GM18511 (cell line): ENCODE data around the gene CDC42EP3.

Experiments used
- ATAC-seq: cut with Tn5 transposase; IDR thresholded peaks from one replicate; pipeline ENCODE4 v1.9.1; 2021; ENCODE audit warnings: mild to moderate bottlenecking, moderate library complexity; ENCODE audit not compliant: unreplicated experiment

CDC42EP3 gene

GRCh38 chr2:37656512-37657423 is 14.7 kb downstream of the CDC42EP3 start:
- ATAC-seq, result no peak

DNA sequence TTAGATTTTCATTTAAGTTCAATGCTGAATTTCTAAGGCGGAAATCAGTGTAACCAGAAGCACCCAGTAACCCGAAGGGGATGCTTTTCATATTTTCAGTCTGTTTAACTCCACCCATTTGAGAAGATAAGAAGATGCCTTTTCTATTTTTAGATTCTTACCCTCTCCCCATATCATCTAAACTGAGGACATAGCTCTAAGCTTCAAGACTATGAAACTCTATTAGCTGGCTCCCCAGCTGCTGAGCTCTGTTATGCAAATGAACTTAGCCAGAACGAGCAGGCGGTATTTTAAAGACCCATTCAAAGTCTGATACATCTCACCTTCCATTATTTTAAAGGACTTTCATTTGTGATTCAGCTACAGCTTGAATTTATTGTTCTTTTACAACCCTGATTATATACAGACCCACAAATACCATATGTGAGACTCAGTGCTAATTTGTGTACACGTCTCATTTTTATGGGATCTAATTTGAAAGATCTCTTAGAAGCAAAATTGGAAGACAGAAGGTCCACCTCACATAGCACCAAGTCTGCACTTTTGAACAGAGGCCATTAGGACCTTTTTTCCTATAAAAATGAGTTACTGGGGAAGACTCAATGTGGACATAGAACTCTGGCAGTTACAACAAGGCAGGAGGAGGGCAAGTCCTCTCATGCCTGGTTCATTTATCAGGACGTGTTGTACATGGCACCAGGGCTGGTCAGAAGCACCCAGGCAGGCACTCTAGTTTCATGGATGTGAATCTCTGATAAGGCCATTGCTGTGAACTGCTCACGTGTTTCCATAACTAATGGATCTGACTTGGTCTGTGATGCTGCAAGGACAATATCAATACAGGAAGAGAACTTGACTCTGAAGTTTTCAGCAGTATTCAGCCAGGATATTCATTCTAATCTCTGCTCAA is 16.3 kb downstream of the CDC42EP3 start:
- ATAC-seq, result peak; percentile 84

- ATAC-seq, result no peak
These were observed 17.0 kb downstream of the CDC42EP3 start for GRCh38 chr2:37654419-37654818.

DNA sequence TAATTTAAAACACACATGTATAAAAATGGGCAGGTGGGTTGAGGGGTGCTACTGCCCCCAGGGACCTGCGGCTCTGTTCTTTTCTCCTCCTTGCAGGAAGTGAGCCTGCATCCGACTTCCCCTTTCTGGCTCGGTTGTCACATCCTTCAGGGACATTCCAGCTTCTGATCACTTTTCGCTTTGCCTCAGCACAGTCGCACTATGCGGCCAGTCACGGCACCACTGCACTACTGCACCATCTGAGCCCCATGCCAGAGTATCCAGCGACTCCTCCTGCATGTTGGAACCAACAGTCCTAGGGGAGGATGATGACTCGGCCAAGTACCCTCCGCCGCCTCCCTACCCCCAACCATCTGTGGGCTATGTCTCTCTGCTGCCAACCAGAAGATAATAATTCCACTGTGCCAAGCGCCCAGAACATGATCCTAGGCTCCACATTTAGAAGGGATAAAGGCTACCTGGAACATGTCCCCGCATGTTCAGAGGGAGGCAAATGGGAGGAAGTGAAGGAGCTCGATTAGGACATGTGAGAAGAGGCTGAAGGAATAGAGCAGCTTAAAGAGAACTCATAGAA is 17.6 kb downstream of the CDC42EP3 start:
- ATAC-seq, result peak; percentile 41

- ATAC-seq, result no peak
These were observed 18.3 kb downstream of the CDC42EP3 start for GRCh38 chr2:37653093-37653492.

DNA sequence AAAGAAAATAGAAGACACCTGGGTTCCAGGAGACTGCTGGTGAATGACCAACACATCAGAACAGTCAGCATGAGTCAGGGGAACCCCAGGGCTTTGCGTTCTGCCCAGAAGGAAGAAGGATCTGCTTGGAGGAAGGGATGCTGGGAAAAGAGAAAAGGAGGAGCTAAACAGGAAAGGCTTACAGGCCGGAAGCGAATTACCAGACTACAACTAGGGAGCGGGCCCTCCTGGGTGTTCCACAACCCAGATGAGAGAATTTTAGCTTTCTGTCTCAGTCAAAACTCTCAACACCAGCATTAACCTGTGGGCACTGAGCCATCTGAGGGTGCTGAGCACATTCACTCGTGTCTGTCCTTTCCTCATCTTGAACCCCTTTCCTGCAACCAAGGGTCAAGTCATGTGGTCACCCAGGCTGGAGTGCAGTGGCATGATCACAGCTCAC is 19.2 kb downstream of the CDC42EP3 start:
- ATAC-seq, result no peak

GRCh38 chr2:37650548-37651093 is 20.8 kb downstream of the CDC42EP3 start:
- ATAC-seq, result no peak

DNA sequence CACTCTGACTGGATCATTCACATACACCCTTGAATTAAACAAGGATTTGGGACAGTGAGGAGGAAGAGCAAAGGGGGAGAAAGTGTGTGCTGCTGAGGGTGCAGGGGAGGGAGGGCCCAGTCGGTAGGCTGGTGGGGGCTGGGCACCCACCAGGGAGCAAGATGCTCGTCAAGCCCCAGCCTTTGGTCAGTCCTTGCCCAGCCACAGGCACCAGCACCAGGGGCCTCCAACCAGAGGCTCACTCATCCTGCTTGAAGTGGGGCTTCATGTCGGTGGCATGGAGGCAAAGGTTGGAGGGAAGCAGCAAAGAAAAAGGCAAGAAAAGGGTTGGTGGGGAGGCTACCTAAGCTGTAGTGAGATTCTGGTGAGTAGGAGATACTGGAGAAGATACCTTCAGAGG is 21.9 kb downstream of the CDC42EP3 start:
- no peak for ATAC-seq

DNA sequence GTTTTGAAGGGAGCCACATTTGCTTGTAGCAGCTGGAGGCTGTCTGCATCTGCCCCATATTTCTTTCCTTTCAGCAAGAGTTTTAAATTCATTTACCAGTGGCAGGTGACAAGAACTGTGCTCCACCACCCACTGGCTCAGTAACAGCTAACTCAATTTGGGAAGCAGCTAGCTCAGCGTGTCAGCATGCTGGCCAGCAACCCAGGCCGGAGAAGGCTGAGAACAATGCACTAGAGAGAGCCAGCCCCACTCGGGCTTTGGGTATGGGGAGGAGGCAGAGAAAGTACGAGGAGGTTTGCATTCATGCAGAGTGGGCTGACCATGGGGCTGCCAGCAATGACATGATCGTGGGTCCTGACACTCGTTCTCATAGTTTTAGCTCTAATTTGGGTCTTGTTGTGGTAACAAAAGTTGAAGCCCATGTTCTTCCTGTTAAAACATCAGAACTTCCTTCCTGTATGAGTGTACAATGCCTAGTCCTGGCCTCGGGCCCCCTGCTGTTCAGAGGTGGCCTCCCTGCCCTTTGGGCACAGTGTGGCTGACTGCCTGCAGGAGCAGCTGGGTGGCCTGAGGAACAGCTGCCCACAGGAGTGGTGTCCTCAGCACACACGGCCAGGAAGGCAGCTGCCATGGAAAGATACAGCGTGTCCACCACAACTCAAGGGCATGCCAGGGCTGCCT is 23.0 kb downstream of the CDC42EP3 start:
- no peak for ATAC-seq

GRCh38 chr2:37647971-37648330 is 23.5 kb downstream of the CDC42EP3 start:
- ATAC-seq, result no peak

- no peak for ATAC-seq
These were observed 25.6 kb downstream of the CDC42EP3 start for GRCh38 chr2:37645836-37646235.

- ATAC-seq, result no peak
These were observed 26.1 kb downstream of the CDC42EP3 start for GRCh38 chr2:37645362-37645761.

DNA sequence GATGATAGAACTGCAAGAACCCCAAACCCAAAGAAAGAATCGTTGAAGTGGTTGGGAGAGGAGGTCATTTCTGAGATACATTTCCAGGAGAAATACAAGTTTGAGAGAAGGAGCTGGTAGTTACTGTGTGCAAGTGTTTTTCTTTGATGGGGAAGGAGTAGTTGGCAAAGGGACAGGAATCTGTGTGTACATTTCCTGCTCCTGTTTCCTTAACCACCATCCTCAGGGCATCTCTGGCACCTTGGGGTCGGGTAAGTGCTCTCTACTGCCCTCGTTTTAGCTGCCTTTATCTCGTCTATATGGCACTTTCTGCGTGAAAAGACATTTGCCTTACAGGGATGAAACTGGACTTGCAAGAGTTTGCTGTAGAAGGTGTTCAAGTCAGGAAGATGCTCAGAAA is 27.3 kb downstream of the CDC42EP3 start:
- ATAC-seq, result no peak

DNA sequence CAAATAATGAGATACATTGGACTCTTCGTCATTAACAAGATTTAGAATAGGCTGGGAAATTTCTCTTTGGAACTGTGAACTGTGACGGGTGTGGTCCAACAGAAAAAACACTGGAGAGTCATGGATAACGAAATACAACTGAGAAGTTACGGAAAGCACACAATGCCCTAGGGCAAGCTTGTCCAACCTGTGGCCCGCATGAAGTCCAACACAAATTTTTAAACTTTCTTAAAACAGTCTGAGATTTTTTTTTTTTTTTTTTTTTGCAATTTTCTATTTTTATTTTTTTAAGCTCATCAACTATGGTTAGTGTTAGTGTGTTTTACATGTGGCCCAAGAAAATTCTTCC is 27.7 kb downstream of the CDC42EP3 start:
- no peak for ATAC-seq

DNA sequence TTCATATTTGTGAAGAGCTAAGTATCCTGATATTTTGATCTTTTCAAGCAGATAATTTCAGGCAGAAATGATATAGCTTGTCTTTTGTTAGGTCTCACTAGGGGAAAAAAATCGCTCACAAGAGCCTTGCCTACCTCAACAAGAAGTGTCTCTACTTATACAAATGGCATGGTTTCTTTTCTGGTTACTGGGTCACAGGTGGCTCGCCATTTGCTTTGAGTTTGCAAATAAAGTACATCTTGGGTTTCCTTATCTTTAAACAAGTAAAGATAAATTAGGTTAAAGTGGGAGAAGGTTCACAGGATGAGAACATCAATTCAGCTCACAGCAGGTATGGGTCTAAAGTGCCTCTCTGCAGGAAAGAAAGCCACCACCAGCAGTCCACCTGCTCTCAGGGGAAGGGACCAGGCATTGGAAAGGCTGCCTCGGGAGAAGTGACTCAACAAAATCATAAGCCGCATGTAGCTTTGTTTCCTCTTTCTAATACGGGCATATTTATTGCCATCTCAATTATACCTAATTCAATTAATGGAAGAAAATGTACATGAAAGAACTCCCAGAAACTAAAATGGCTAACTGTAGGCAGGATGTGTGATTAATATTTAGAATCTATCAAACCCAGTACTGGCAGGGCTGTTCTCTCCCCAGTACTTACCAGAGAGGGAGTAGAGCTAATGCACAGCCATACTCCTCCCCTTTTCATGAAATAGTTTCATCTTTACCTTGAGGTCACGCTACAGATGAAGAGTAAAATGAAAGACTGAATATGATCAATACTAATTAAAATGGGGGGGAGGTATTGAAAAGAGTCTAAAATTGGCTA is 28.3 kb downstream of the CDC42EP3 start:
- no peak for ATAC-seq

GRCh38 chr2:37641582-37642171 is 29.8 kb downstream of the CDC42EP3 start:
- no peak for ATAC-seq

- ATAC-seq, result no peak
These were observed 31.8 kb downstream of the CDC42EP3 start for GRCh38 chr2:37639631-37640030.

DNA sequence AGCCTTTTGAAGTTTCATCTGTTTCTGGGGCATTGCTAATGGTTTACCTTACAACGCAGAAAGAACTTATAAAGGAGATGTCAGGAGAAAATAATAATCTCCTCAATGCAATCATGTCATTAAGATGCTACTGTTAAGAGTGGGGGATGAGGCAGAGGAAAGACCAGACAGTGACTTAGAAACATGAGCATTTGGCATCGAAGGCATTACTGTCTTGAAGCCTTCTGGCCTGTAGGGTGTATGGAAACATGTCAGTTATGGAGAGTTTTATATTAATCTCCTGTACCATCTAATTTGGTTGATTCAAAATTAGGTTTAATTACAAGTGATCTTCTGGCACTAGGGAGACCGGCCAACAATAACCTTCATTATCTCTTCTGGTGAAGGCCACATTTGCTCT is 32.5 kb downstream of the CDC42EP3 start:
- ATAC-seq, result no peak

- no peak for ATAC-seq
These were observed 33.5 kb downstream of the CDC42EP3 start for GRCh38 chr2:37637985-37638384.
